HCT116 (cell line): ENCODE results near the gene ZNF333. TPM values are rescaled to one million over a fixed set of nuclear protein-coding genes. Genes with fewer than 3 reads are reported as not detected.

Source experiments
- ATAC-seq: fragments of 200-7000 bp; cut with Tn5 transposase; 2 replicates; pipeline ENCODE4 v1.9.1; 2020; ENCODE audit warnings: mild to moderate bottlenecking, moderate library complexity
- BruUV-seq: library from RNA; stranded (reverse); fragments of 400-500 nt; replicated peaks from 2 replicates; lab custom pipeline; 2021; lab: Mats Ljungman, UMichigan
- CTCF ChIA-PET: fragments of 300-600 bp; sonication (Branson Sonifier 250); formaldehyde crosslinking; loops from one replicate; lab custom pipeline; 2021; ENCODE audit warnings: antibody characterized with exemption; lab: Charles Lee
- POLR2A ChIA-PET: fragments of 300-600, 350-600 bp; sonication (Branson Sonifier 250); formaldehyde crosslinking; loops from one replicate; lab custom pipeline; 2021; ENCODE audit warnings: antibody characterized with exemption; lab: Charles Lee
- RAD21 ChIA-PET, 2 experiments: fragments of 300-600 bp; sonication (Branson Sonifier 250); formaldehyde crosslinking; loops; one replicate each; lab custom pipeline; 2023; ENCODE audit warnings: low total read pairs in 2 of 2; ENCODE audit not compliant: uncharacterized antibody in 2 of 2, unreplicated experiment in 2 of 2, low non-redundant PET in 1 of 2; lab: Charles Lee
- DNase-seq: peaks from one replicate; pipeline ENCODE4 v3.0.0-alpha.2; 2010; ENCODE audit warnings: low read depth, low spot score
- H2AFZ ChIP-seq: fragments of 200-600 bp; shearing (Covaris generic), sonication (generic); 2 replicates; pipeline ENCODE4 v1.6.1; 2017; ENCODE audit warnings: low read depth, mixed run types, mixed read lengths, antibody characterized with exemption, low read length; ENCODE audit not compliant: poor library complexity, severe bottlenecking
- H3K27ac ChIP-seq: 2 replicates; pipeline ENCODE4 v1.5.1; 2012; ENCODE audit warnings: low read depth, low read length
- H3K27me3 ChIP-seq: fragments of 200-600 bp; sonication (generic); 2 replicates; pipeline ENCODE4 v1.6.1; 2016; ENCODE audit warnings: mixed run types, low read length, mixed read lengths; ENCODE audit not compliant: insufficient read depth
- H3K36me3 ChIP-seq, 2 experiments: fragments of 200-500 bp in 1 of 2; fragments of 200-600 bp in 1 of 2; sonication (Bioruptor generic) in 1 of 2; sonication (generic) in 1 of 2; 2 replicates each; pipeline versions ENCODE4 v1.5.1 to v1.6.1; 2014 to 2016; ENCODE audit warnings: low read length in 2 of 2, inconsistent platforms in 1 of 2, mixed read lengths in 1 of 2, mixed run types in 1 of 2; ENCODE audit not compliant: insufficient read depth in 2 of 2, control insufficient read depth in 1 of 2
- H3K4me1 ChIP-seq, 2 experiments: fragments of 200-600 bp in 1 of 2; sonication (generic) in 1 of 2; 2 replicates each; pipeline versions ENCODE4 v1.5.1 to v1.6.1; 2012 to 2017; ENCODE audit warnings: low read length in 2 of 2, inconsistent platforms in 1 of 2, mild to moderate bottlenecking in 1 of 2, mixed read lengths in 1 of 2, mixed run types in 1 of 2, moderate library complexity in 1 of 2; ENCODE audit not compliant: insufficient read depth in 2 of 2, control insufficient read depth in 1 of 2
- H3K4me2 ChIP-seq: fragments of 200-600 bp; sonication (generic); 2 replicates; pipeline ENCODE4 v1.6.1; 2017; ENCODE audit warnings: mixed run types, low read length, mixed read lengths
- H3K4me3 ChIP-seq, 2 experiments: fragments of 200-600 bp in 1 of 2; sonication (generic) in 1 of 2; replicated peaks in 1 of 2; 2 replicates each; pipeline ENCODE4 v1.5.1; 2011 to 2016; ENCODE audit warnings: low read length in 2 of 2, control low read depth in 1 of 2, low read depth in 1 of 2, mild to moderate bottlenecking in 1 of 2, mixed read lengths in 1 of 2, mixed run types in 1 of 2
- H3K79me2 ChIP-seq: fragments of 200-600 bp; sonication (generic); 2 replicates; pipeline ENCODE4 v1.6.1; 2017; ENCODE audit warnings: mild to moderate bottlenecking, mixed run types, low read length, moderate library complexity, mixed read lengths; ENCODE audit not compliant: insufficient read depth
- H3K9ac ChIP-seq: fragments of 200-600 bp; sonication (generic); 2 replicates; pipeline ENCODE4 v1.6.1; 2016; ENCODE audit warnings: low read length, mixed read lengths
- H3K9me2 ChIP-seq: fragments of 200-600 bp; sonication (generic), shearing (Covaris generic); 2 replicates; pipeline ENCODE4 v1.6.1; 2017; ENCODE audit warnings: mixed run types, mild to moderate bottlenecking, moderate library complexity; ENCODE audit not compliant: insufficient read depth
- H3K9me3 ChIP-seq, 2 experiments: fragments of 200-500 bp in 1 of 2; fragments of 200-600 bp in 1 of 2; sonication (Bioruptor generic) in 1 of 2; sonication (generic) in 1 of 2; 2 replicates each; pipeline ENCODE4 v1.6.1; 2014 to 2017; ENCODE audit warnings: low read length in 2 of 2, mixed read lengths in 2 of 2, inconsistent platforms in 1 of 2, low read depth in 1 of 2, mild to moderate bottlenecking in 1 of 2, mixed run types in 1 of 2, moderate library complexity in 1 of 2; ENCODE audit not compliant: control insufficient read depth in 1 of 2, insufficient read depth in 1 of 2
- H4K20me1 ChIP-seq: fragments of 200-600 bp; sonication (generic), shearing (Covaris generic); 2 replicates; pipeline ENCODE4 v1.6.1; 2017; ENCODE audit warnings: mixed run types, mild to moderate bottlenecking, moderate library complexity; ENCODE audit not compliant: insufficient read depth
- CBX3 ChIP-seq: IDR thresholded peaks from 2 replicates; pipeline ENCODE4 v1.6.1; 2012; ENCODE audit warnings: low read depth
- CEBPB ChIP-seq: IDR thresholded peaks from 2 replicates; pipeline ENCODE4 v1.6.1; 2012; ENCODE audit warnings: low read depth
- CTCF ChIP-seq, 3 experiments: fragments of 200-600 bp in 1 of 3; sonication (generic) in 1 of 3; IDR thresholded peaks in 2 of 3; conservative IDR thresholded peaks in 1 of 3; 2 replicates each; pipeline ENCODE4 v1.5.1; 2012 to 2017; ENCODE audit warnings: low read depth in 2 of 3, low read length in 2 of 3, antibody characterized with exemption in 1 of 3, borderline replicate concordance in 1 of 3, control low read depth in 1 of 3, mild to moderate bottlenecking in 1 of 3, mixed read lengths in 1 of 3, mixed run types in 1 of 3, moderate library complexity in 1 of 3; ENCODE audit not compliant: insufficient read depth in 1 of 3
- EGR1 ChIP-seq: IDR thresholded peaks from 2 replicates; pipeline ENCODE4 v1.6.1; 2012; ENCODE audit warnings: low read depth
- POLR2A ChIP-seq: IDR thresholded peaks from 2 replicates; pipeline ENCODE4 v1.7.0; 2011; ENCODE audit warnings: borderline replicate concordance; ENCODE audit not compliant: insufficient read depth, insufficient read length; ENCODE audit errors: extremely low read depth
- RAD21 ChIP-seq: IDR thresholded peaks from 2 replicates; pipeline ENCODE4 v1.6.1; 2012; ENCODE audit warnings: low read depth, mild to moderate bottlenecking
- ZFX ChIP-seq: fragments of 450-650 bp; IDR thresholded peaks from 2 replicates; pipeline ENCODE4 v1.6.1; 2017
- intact Hi-C: fragments of 100-400 bp; cut with micrococcal nuclease; formaldehyde crosslinking; loops from 2 replicates; pipeline ENCODE4 v1.10.0; 2022
- total RNA-seq: library from RNA; stranded (reverse); gene quantifications from one replicate; pipeline ENCODE4 v1.2.1, GENCODE V29; 2021; ENCODE audit not compliant: unreplicated experiment

Gene ZNF333
- total RNA-seq, 1 experiment from 2014 or later: 9.2 TPM

DNA sequence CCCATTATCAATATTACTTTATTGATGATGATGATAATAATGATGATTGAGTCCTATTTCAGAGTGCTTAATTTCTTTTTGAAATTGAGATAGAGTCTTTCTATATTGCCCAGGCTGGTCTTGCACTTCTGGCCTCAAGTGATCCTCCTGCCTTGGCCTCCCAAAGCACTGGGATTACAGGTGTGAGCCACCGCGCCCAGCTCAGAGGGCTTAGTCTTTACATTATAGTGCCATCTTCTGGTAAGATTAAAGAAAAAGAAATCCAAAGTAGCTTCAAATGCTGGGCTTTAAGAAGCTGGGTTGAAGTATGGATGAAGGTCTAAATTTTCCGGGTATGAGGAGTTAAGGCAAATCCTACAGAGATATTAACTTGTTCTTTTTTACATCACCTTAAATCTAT lies 3.4 kb upstream of the ZNF333 start:
- Histone ChIP-seq H4K20me1 (no peaks in the 10 kb centered on the region), H3K79me2 (no peaks in the 10 kb centered on the region; the same call in 1 of the 2 replicates), H3K27ac (no peak overlapping the region), H3K9me2 (no peaks in the 10 kb centered on the region), H2AFZ (no peak overlapping the region), H3K4me3 (no peak overlapping the region), H3K4me2 (no peak overlapping the region), H3K9me3 (no peaks in the 10 kb centered on the region), H3K4me1 (peaks cover 3 to 7% of the 10 kb centered on the region in 2 experiments; a peak in 3 of 4 replicates), H3K27me3 (no peaks in the 10 kb centered on the region), H3K9ac (no peak overlapping the region), H3K36me3 (no peaks in the 10 kb centered on the region)
- DNase-seq (peak; percentile 29), ATAC-seq (no peak)
- intact Hi-C loops: loop anchor here (1.0 to 5.0 kb wide), 2 partner anchors 112 to 129 kb away; no protein-coding TSS in a partner anchor
- no TSS peak for BruUV-seq
- ChIA-PET CTCF (interaction anchor here (0.6 to 3.5 kb wide), 11 partner anchors 10 to 428 kb away, joined by 3 to 120 read pairs (median 4); partner anchors contain the start of gene NDUFB7), POLR2A (interaction anchor here (2.5 kb wide), 1 partner anchor 114 kb away, joined by 16 read pairs; the partner anchor contains the start of gene NDUFB7), RAD21 (interaction anchor here (0.5 to 1.3 kb wide), 3 partner anchors 112 to 193 kb away, joined by 3 to 11 read pairs (median 11); no protein-coding TSS in a partner anchor)
- no peak for TF ChIP-seq POLR2A
- TF ChIP-seq RAD21: peak; percentile 72
- peak in 2 of 3 experiments; percentile 56 to 61; a peak in 3 of 6 replicates for TF ChIP-seq CTCF (IDR thresholded peaks at IDR 0.05 in 2 of 3, conservative IDR thresholded peaks at IDR 0.05 in 1 of 3; ENCODE audit: borderline replicate concordance in 1 of 3, insufficient read depth in 1 of 3, low read depth in 2 of 3, low read length in 2 of 3)

DNA sequence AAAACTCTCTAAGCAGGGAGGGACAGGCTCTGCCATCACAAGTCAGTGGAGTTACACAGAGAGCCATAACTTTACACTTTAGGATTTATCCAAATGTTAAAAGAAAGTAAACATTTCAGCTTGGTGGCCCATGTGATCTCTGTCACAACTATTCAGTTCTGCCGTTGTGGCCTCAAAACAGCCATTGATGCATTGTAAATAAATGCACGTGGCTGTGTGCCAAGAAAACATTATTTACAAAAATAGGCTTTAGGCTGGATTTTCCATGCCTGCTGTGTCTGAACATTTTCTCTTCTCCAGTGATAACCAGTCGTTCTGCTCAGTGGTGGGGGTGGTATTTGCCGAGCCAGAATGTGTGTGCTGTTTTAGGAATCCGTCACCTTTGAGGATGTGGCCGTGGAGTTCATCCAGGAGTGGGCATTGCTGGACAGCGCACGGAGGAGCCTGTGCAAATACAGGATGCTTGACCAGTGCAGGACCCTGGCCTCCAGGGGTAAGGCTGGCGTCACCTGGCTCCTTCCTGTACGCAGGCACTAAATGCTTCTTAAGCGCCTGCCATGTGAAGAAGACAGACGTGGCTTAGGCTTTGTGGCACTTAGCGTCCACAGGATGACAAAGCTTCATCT lies 4.9 kb downstream of the ZNF333 start:
- intact Hi-C loops: no loop called here
- no peaks in the 10 kb centered on the region for H3K9me3 ChIP-seq
- BruUV-seq: no TSS peak
- POLR2A ChIA-PET: no interaction called here
- no peak overlapping the region for H3K4me2 ChIP-seq
- no peak overlapping the region for H3K27ac ChIP-seq
- H3K79me2 ChIP-seq: no peaks in the 10 kb centered on the region; the same call in 1 of the 2 replicates
- H3K27me3 ChIP-seq: no peaks in the 10 kb centered on the region
- TF ChIP-seq CEBPB (no peak), CBX3 (no peak), ZFX (no peak), EGR1 (no peak), CTCF (IDR thresholded peaks at IDR 0.05 in 2 of 3, conservative IDR thresholded peaks at IDR 0.05 in 1 of 3; ENCODE audit: borderline replicate concordance in 1 of 3, insufficient read depth in 1 of 3, low read depth in 2 of 3, low read length in 2 of 3) (no peak)
- ATAC-seq: no peak
- no peaks in the 10 kb centered on the region for H4K20me1 ChIP-seq
- H2AFZ ChIP-seq: no peak overlapping the region
- DNase-seq: no peak
- H3K36me3 ChIP-seq: peaks cover 0 to 6% of the 10 kb centered on the region in 2 experiments; a peak in 2 of 4 replicates
- H3K9me2 ChIP-seq: no peaks in the 10 kb centered on the region
- CTCF ChIA-PET: no interaction called here
- RAD21 ChIA-PET: no interaction called here
- no peaks in the 10 kb centered on the region; a peak in 1 of 4 replicates for H3K4me1 ChIP-seq
- H3K9ac ChIP-seq: no peak overlapping the region
- H3K4me3 ChIP-seq: no peak overlapping the region
